Stimulated activated CD4-positive, alpha-beta T cell treated with anti-CD3 and anti-CD28 coated beads, Interleukin-2, amount 100 ng/mL, for 48 hours (primary cell): ENCODE data around the gene CERKL.

Experiments
- DNase-seq, 2 donors: peaks; one replicate each; pipeline ENCODE4 v3.0.0-alpha.2; 2020

The CERKL gene

GRCh38 chr2:181573140-181573736, 83.7 kb downstream of the CERKL start:
- no peak for DNase-seq

- DNase-seq: no peak
These were observed 85.9 kb downstream of the CERKL start for GRCh38 chr2:181570833-181571661.

GRCh38 chr2:181570059-181570458, 86.8 kb downstream of the CERKL start:
- DNase-seq: no peak

- no peak for DNase-seq
These were observed 90.4 kb downstream of the CERKL start for GRCh38 chr2:181566334-181567032.

- no peak for DNase-seq
These were observed 93.7 kb downstream of the CERKL start for GRCh38 chr2:181563101-181563692.

GRCh38 chr2:181558371-181558770, 98.5 kb downstream of the CERKL start:
- no peak for DNase-seq

- DNase-seq: no peak
These were observed 102.7 kb downstream of the CERKL start for GRCh38 chr2:181554061-181554830.

GRCh38 chr2:181553244-181553643, 103.7 kb downstream of the CERKL start:
- DNase-seq: no peak

GRCh38 chr2:181552808-181553207, 104.1 kb downstream of the CERKL start:
- DNase-seq: no peak

GRCh38 chr2:181546086-181546485, 110.8 kb downstream of the CERKL start:
- no peak for DNase-seq

- no peak for DNase-seq
These were observed 114.7 kb downstream of the CERKL start for GRCh38 chr2:181542170-181542569.

GRCh38 chr2:181540421-181540820, 116.5 kb downstream of the CERKL start:
- no peak for DNase-seq

GRCh38 chr2:181536730-181537129, 120.2 kb downstream of the CERKL start:
- no peak for DNase-seq

GRCh38 chr2:181528441-181528840, 128.5 kb downstream of the CERKL start:
- no peak for DNase-seq

- DNase-seq: no peak
These were observed 129.8 kb downstream of the CERKL start for GRCh38 chr2:181527058-181527457.

- no peak for DNase-seq
These were observed 130.9 kb downstream of the CERKL start for GRCh38 chr2:181526014-181526413.

GRCh38 chr2:181523756-181524155, 133.1 kb downstream of the CERKL start:
- no peak for DNase-seq

GRCh38 chr2:181520253-181520652, 136.7 kb downstream of the CERKL start:
- DNase-seq: no peak

- no peak for DNase-seq
These were observed 139.1 kb downstream of the CERKL start for GRCh38 chr2:181517685-181518301.

GRCh38 chr2:181516992-181517391, 139.9 kb downstream of the CERKL start:
- no peak for DNase-seq

GRCh38 chr2:181515719-181516118, 141.2 kb downstream of the CERKL start:
- DNase-seq: no peak

GRCh38 chr2:181500201-181500600, 156.7 kb downstream of the CERKL start:
- no peak for DNase-seq
